Activated CD4-positive, alpha-beta T cell treated with anti-CD3 and anti-CD28 coated beads, Interleukin-2, amount 50 U/mL, for 1 hour (primary cell): ENCODE results near the gene BCL2L13.
"Not testable (repeated sequence)": the region's sequence is repeated elsewhere in the genome, so short reads cannot be mapped to it uniquely, and the experiment has no call there.

ENCODE experiments used
- DNase-seq: peaks from one replicate; pipeline ENCODE4 v3.0.0-alpha.2; 2020

Gene BCL2L13

GRCh38 chr22:17637490-17638181, 921 bp upstream of the BCL2L13 start:
- no peak for DNase-seq

- DNase-seq: no peak
These were observed 450 bp upstream of the BCL2L13 start for GRCh38 chr22:17638182-17638431.

- DNase-seq: no peak
These were observed 737 bp downstream of the BCL2L13 start for GRCh38 chr22:17639247-17639741.

- no peak for DNase-seq
These were observed 2.7 kb downstream of the BCL2L13 start for GRCh38 chr22:17641269-17641668.

GRCh38 chr22:17642357-17642756, 3.8 kb downstream of the BCL2L13 start:
- not testable (repeated sequence) for DNase-seq

- no peak for DNase-seq
These were observed 8.9 kb downstream of the BCL2L13 start for GRCh38 chr22:17647452-17647851.

- no peak for DNase-seq
These were observed 9.4 kb downstream of the BCL2L13 start for GRCh38 chr22:17647991-17648390.

- no peak for DNase-seq
These were observed 10.0 kb downstream of the BCL2L13 start for GRCh38 chr22:17648569-17648968.

- DNase-seq: no peak
These were observed 16.7 kb downstream of the BCL2L13 start for GRCh38 chr22:17655289-17655688.

GRCh38 chr22:17656870-17657395, 18.4 kb downstream of the BCL2L13 start:
- no peak for DNase-seq

- no peak for DNase-seq
These were observed 26.0 kb downstream of the BCL2L13 start for GRCh38 chr22:17664414-17665055.

- no peak for DNase-seq
These were observed 26.7 kb downstream of the BCL2L13 start for GRCh38 chr22:17665248-17665647.

- no peak for DNase-seq
These were observed 27.3 kb downstream of the BCL2L13 start for GRCh38 chr22:17665854-17666253.

GRCh38 chr22:17671521-17672092, 33.0 kb downstream of the BCL2L13 start:
- DNase-seq: not testable (repeated sequence)

GRCh38 chr22:17672417-17672991, 33.9 kb downstream of the BCL2L13 start:
- no peak for DNase-seq

GRCh38 chr22:17674152-17674551, 35.6 kb downstream of the BCL2L13 start:
- DNase-seq: no peak

- no peak for DNase-seq
These were observed 37.0 kb downstream of the BCL2L13 start for GRCh38 chr22:17675584-17675983.

GRCh38 chr22:17678817-17679385, 40.3 kb downstream of the BCL2L13 start:
- DNase-seq: no peak

- DNase-seq: no peak
These were observed 45.7 kb downstream of the BCL2L13 start for GRCh38 chr22:17684245-17684644.

- DNase-seq: no peak
These were observed 54.3 kb downstream of the BCL2L13 start for GRCh38 chr22:17692841-17693240.

GRCh38 chr22:17694193-17694592, 55.6 kb downstream of the BCL2L13 start:
- DNase-seq: no peak

GRCh38 chr22:17694752-17695151, 56.2 kb downstream of the BCL2L13 start:
- DNase-seq: no peak

- no peak for DNase-seq
These were observed 57.4 kb downstream of the BCL2L13 start for GRCh38 chr22:17695986-17696385.
